Measurements from ENCODE around the gene MYO10. TPM values are rescaled to one million over a fixed set of nuclear protein-coding genes. Genes with fewer than 3 reads are reported as not detected.

MYO10 gene
- total RNA-seq, 3 donors from 2014 or later (not counting 1 experiment from before 2014, with no cell fraction given) = 0.83 to 1.2 TPM; not detected in 1

DNA sequence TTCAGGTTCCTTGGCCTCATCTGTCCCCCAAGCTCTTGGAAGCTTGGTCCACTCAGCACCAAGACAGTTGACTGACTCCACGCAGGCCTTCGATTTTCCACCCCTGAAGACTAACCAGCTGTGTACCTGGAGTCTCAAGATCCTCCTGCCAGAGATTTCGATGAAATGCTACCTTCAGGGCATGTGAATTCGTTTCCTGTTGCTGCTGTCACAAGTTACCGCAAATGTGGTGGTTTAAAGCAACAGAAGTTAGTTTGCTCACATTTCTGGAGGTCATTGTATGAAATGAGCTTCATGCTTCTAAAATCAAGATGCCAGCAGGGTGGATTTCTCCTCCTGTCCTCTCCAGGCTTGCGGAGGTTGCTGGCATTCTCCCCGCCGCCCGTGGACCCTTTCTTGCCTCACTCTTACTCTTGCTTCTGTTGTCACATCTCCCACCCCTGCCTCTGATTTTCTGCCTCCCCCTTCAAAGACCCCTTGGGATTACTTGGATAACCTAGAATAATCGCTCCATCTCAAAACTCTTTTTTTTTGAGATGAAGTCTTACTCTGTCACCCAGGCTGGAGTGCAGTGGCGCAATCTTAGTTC is 291.7 kb downstream of the MYO10 start:
- no peak for TF ChIP-seq CTCF (IDR thresholded peaks at IDR 0.05)
- H3K4me1 ChIP-seq (ENCODE audit: control insufficient read depth, insufficient read depth, low read length) = no peaks in the 10 kb centered on the region
- H3K4me3 ChIP-seq (ENCODE audit: low read length) = no peak overlapping the region
- Mint-ChIP-seq H3K4me3 (no peak overlapping the region), H3K4me1 (no peaks in the 10 kb centered on the region), H3K27ac (no peak overlapping the region), H3K36me3 (no peaks in the 10 kb centered on the region), H3K27me3 (ENCODE audit: low read depth in 2 of 2) (no peaks in the 10 kb centered on the region), H3K9me3 (peaks cover 11 to 12% of the 10 kb centered on the region in 2 donors)
- no peak overlapping the region for H3K27ac ChIP-seq (ENCODE audit: low read length)
- 85% methylated on average over 11 of the region's 11 CpGs for WGBS (ENCODE audit: insufficient coverage)
- DNase-seq (peak in 1 of 2 donors; percentile 32), ATAC-seq (no peak)
- intact Hi-C loops (cut with micrococcal nuclease) = no loop called here
- H3K36me3 ChIP-seq (ENCODE audit: control insufficient read depth, insufficient read depth, low read length) = no peaks in the 10 kb centered on the region
- H3K9me3 ChIP-seq (ENCODE audit: control insufficient read depth, insufficient read depth, low read length) = peaks cover 2% of the 10 kb centered on the region
- no peaks in the 10 kb centered on the region for H3K27me3 ChIP-seq (ENCODE audit: control insufficient read depth, insufficient read depth, low read length)

GRCh38 chr5:16642867-16643266 is 293.2 kb downstream of the MYO10 start:
- Mint-ChIP-seq H3K4me3 (no peak overlapping the region), H3K27me3 (ENCODE audit: low read depth in 2 of 2) (no peaks in the 10 kb centered on the region), H3K27ac (no peak overlapping the region), H3K4me1 (no peaks in the 10 kb centered on the region), H3K36me3 (no peaks in the 10 kb centered on the region), H3K9me3 (peaks cover 12 to 16% of the 10 kb centered on the region in 2 donors)
- no peaks in the 10 kb centered on the region for H3K27me3 ChIP-seq (ENCODE audit: control insufficient read depth, insufficient read depth, low read length)
- no peaks in the 10 kb centered on the region for H3K4me1 ChIP-seq (ENCODE audit: control insufficient read depth, insufficient read depth, low read length)
- 100% methylated on average over 2 of the region's 2 CpGs for WGBS (ENCODE audit: insufficient coverage)
- no peak for DNase-seq
- peaks cover 2% of the 10 kb centered on the region for H3K9me3 ChIP-seq (ENCODE audit: control insufficient read depth, insufficient read depth, low read length)
- no peak overlapping the region for H3K27ac ChIP-seq (ENCODE audit: low read length)
- no peak for TF ChIP-seq CTCF (IDR thresholded peaks at IDR 0.05)
- ATAC-seq = no peak
- H3K4me3 ChIP-seq (ENCODE audit: low read length) = no peak overlapping the region
- no peaks in the 10 kb centered on the region for H3K36me3 ChIP-seq (ENCODE audit: control insufficient read depth, insufficient read depth, low read length)
- intact Hi-C loops (cut with micrococcal nuclease) = no loop called here

DNA sequence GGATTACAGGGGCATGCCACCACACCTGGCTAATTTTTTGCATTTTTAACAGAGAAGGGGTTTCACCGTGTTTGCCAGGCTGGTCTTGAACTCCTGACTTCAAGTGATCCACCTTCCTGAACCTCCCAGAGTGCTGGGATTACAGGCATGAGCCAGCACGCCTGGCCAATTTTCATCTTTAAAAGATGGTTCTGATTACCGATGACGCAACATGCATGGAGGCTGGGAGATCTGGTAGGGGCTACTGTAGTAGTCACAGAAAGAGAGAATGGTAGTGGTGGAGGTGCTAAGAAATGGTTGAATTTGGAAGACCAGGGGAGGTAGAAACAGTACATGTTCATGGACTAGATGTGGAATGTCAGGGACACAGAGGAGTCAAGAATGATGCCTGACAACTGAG is 296.9 kb downstream of the MYO10 start:
- no peak overlapping the region for H3K27ac Mint-ChIP-seq
- intact Hi-C loops (cut with micrococcal nuclease) = no loop called here

More for the DNA sequence above, 296.9 kb downstream of the MYO10 start:
- H3K4me1 Mint-ChIP-seq = no peaks in the 10 kb centered on the region
- DNase-seq = no peak
- ATAC-seq = no peak
- H3K4me3 Mint-ChIP-seq = no peak overlapping the region
- Histone ChIP-seq H3K4me3 (ENCODE audit: low read length) (no peak overlapping the region), H3K36me3 (ENCODE audit: control insufficient read depth, insufficient read depth, low read length) (no peaks in the 10 kb centered on the region), H3K4me1 (ENCODE audit: control insufficient read depth, insufficient read depth, low read length) (no peaks in the 10 kb centered on the region), H3K9me3 (ENCODE audit: control insufficient read depth, insufficient read depth, low read length) (peaks cover 2% of the 10 kb centered on the region), H3K27me3 (ENCODE audit: control insufficient read depth, insufficient read depth, low read length) (no peaks in the 10 kb centered on the region), H3K27ac (ENCODE audit: low read length) (no peak overlapping the region)
- H3K9me3 Mint-ChIP-seq = peaks cover 4 to 11% of the 10 kb centered on the region in 2 donors
- no peak for TF ChIP-seq CTCF (IDR thresholded peaks at IDR 0.05)
- H3K36me3 Mint-ChIP-seq = no peaks in the 10 kb centered on the region
- 94% methylated on average over 4 of the region's 4 CpGs for WGBS (ENCODE audit: insufficient coverage)
- H3K27me3 Mint-ChIP-seq (ENCODE audit: low read depth in 2 of 2) = no peaks in the 10 kb centered on the region

Measured in natural killer cell (primary cell).